ELF-1 (cell line): ENCODE data around the gene SLCO2B1.
A peak's percentile ranks its signal among the peaks of the same experiment; 100 is the strongest.

Source experiments
- DNase-seq: peaks from one replicate; pipeline ENCODE4 v3.0.0-alpha.2; 2016; ENCODE audit warnings: low read depth, low spot score

The SLCO2B1 gene

DNA sequence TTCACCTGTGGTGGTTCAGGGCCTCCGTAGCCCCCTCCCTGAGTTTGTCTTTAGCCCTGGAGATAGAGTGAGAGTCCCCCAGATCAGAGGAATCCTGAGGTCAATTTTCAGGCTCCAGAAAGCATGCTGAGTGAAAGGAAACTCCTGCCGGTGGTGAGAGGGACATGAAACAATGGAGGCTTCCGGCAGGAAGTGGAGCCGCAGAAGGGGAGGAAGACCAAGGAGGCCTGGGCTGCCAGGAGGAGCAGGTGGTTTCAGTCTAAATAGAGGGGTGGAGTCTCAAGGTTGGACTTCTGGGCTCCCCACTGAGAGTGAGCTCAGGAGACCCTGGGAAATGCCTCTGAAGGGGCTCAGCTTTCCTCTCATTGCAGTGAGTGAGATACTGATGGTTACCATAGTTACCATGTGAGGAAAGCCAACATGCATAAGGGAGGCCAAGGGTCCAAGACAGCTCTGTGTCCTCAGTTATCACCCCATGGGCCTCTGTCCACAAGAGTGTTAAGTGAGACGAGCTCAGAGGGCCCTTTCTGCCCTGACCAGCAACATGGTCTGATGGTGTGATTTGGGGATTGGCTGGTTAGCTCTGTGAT lies 10.7 kb downstream of the SLCO2B1 start:
- no peak for DNase-seq

DNA sequence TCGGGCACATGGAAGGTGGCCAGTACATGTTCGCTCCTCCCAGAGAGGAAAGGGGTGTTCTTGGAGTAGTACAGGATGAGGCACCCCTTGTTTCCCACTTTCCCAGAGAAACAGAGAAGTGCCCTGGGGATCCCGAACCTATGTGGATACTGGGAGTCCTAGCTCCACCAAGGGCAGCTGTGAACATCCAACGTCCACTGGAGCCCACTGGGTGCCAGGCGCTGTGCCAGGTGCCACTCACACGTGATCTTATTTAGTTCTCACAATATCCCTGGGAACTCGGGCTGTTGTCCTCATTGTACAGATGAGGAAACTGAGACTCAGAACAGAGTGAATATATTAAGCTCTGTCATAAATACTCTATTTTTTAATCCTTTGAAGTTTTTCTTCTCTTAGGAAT lies 12.0 kb downstream of the SLCO2B1 start:
- no peak for DNase-seq

DNA sequence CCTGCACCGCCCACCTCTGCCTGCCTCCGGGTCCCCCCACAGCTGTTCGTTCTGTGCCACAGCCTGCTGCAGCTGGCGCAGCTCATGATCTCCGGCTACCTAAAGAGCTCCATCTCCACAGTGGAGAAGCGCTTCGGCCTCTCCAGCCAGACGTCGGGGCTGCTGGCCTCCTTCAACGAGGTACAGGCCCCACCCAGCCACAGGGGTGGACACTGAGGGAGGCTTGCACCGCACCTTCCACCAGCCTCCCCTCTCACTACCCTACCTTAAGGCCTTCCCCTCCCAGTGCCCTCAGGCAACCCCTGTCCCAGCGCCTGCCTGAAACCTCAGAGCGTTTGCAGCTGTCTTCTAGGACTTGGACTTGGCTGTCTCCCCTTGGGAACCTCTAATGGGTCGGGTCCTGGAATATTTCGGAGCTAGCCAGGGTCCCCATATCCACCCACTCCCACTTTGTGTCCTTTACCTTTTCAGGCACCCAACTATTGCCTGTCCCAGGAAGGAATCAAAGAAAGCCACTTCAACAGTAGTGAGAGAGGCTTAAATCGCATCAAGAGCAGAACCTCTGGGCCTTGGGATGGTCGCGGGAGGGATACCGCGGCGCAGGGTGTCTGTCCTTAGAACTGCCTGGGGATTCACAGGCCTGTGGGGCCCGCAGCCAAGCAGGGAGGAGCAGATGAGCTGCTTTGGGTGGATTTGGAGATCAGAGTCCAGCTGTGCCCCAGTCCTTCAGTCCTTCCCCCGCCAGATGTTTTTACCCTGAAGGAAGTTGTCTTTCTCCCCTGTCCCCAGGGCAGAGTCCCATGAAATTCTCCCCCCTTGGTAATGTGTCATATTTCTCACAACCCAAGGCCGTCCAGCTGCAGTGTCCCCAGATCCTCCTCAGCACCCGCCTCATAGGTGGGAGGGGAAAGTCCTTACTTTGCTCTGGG lies 13.3 kb downstream of the SLCO2B1 start:
- DNase-seq, result no peak

DNA sequence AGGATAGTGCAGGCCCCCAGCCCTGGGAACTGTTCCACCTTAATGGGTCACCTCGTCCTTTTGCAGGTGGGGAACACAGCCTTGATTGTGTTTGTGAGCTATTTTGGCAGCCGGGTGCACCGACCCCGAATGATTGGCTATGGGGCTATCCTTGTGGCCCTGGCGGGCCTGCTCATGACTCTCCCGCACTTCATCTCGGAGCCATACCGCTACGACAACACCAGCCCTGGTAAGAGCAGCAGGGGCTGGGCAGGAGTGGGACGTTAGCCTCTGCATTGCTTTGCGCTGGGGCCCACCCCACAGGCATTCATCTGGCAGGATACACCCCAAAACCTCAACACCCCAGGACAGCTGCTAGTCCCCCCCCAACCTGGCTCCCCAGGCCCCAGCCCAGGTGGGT lies 14.8 kb downstream of the SLCO2B1 start:
- DNase-seq, result no peak

DNA sequence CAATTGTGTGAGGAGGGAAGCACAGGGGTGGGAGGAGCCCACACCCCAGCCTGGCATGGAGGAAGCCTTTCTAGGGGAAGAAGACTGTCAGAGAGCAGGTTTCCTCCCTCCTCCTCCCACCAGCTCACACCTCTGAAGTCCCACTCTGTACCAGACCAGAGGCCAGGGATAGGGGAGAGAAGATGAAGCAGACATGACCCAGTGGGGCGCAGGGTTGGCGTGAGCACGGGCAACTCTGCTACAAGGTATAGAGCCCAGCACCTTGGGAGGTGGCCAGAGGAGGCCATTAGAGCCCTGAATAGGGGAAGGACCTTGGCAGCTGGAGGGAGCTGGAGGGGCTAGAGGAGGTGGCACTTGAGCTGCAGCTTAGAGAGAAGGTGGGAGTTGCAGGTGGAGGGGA lies 15.9 kb downstream of the SLCO2B1 start:
- DNase-seq, result no peak

DNA sequence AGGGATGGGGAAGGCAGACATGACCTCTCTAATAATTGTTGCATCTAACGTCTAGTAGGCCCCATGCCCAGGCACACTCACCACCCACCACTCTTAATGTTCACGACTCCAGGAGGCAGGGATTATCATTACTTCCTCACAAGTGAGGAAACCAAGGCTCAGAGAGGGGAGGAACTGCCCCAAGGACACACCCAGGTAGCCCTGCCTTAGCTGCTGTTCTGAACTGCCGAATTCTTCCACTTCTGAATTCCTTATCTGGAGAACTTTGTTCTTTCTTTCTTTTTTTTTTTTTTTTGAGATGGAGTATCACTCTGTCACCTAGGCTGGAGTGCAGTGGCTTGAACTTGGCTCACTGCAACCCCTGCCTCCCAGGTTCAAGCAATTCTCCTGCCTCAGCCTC lies 16.7 kb downstream of the SLCO2B1 start:
- no peak for DNase-seq

DNA sequence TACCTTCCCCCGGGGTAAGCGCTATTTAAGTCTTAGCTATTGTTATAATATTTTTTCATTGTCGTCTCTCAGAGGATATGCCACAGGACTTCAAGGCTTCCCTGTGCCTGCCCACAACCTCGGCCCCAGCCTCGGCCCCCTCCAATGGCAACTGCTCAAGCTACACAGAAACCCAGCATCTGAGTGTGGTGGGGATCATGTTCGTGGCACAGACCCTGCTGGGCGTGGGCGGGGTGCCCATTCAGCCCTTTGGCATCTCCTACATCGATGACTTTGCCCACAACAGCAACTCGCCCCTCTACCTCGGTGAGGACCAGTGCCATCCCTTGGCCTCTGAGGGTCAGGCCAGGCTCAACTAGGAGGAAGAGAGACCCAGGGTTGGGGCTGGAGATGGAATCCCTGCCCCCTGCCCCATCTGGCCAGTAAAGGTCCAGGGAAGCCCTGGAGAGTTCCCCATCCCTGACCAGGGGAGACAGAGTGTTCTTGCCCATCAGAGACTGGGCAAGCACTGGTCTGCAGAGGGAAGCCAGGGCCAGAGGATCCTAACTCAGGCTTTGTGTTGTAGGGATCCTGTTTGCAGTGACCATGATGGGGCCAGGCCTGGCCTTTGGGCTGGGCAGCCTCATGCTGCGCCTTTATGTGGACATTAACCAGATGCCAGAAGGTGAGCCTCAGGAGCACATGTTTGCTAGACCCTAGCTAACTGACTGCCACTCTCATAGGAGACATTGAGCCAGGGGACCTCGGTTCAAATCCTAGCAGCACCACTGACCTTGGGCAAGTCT lies 18.4 kb downstream of the SLCO2B1 start:
- DNase-seq, result no peak

DNA sequence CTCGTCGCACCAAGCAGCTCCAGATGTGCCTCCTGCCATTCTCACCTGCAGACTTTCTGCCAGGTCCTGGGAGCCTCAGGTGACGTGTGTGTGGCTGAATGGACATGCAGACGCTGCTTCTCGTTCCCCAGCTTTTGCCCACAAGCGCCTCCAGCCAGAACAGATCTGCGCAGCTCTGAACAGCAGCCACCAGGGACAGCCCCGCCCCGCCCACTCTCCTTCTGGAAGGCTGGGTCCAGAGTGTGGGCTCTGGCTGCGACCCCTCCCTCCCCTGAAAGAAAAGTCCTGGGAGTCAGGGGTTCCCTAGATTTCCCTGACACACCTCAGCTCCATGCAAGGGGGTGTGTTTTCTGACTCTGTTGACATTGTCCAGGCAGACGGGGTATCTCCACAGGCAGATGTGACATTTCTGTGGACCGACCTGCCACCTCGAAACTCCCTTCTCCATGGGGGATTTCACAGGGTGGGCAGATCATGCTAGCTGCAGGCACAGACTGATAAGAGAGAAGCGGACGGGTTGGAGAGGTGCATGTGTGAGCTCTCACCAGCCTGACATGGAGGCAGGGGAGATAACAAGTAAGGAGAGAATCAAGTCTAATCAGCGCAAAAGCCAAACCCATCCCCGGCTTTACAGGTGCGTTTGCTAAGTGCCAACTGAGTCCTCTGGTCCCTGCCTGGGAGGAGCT lies 19.8 kb downstream of the SLCO2B1 start:
- DNase-seq, result no peak

DNA sequence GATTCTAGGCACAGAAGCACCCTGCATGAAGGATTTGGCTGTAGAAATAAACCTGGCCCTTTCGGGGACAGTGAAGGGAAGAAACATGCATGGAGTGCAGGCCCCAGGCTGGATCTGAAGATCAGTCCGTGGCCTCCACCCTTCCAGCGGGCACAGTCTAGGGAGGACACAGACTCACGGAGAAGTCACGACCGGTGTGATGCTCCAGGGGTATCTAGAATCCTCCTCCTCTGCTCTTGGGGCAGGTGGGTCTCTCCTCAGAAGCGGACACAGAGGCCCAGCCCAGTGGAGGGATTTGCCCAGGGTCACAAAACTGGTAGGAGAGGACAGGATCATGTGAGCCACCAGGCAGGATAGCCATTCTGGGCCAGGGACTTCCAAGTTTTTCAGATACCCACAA lies 22.4 kb downstream of the SLCO2B1 start:
- DNase-seq, result no peak

DNA sequence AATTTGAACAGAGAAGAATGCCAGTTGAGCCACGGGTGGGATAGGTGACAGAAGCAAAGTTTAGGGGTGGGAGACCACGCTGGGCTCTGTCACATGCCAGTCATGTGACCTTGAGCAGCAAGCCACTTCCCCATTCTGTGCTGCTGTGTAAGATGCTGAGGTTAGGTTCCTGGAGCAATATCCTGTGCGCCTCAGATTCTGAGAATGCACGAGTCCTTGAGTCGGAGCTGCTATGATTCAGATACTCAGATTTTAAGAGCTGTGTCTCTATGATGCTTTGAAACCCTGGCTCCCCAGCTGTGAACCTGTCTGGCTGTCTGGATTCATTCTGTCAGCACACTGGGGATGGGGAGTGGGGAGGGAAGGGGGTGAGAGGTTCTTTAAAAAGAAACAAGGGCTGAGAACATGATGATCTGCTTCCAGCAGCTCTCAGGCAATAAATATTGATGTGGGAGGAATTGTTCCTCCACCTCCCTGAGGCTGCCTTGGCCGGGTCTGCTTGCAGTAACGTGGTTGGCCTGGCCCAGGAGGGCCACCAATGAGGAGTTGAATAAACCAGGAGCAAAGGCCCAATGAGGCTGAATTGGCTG lies 24.0 kb downstream of the SLCO2B1 start:
- DNase-seq, result no peak

DNA sequence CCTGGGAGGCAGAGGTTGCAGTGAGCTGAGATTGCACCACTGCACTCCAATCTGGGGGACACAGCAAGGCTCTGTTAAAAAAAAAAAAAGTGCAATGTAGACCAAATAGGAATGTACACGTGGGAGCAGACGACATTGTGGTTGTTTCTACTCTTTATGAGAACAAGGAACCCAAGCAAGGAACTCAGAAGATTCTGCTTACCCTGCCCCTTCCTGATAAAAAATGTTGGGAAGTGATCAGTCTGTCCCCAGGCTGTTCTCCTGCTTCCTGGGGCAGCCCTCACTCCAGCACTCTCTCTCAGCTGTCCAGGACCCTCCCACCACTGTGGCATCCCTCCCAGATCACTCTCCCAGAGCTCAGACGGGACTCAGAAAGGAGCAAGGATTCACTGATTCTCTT lies 31.8 kb downstream of the SLCO2B1 start:
- peak; percentile 46 for DNase-seq

DNA sequence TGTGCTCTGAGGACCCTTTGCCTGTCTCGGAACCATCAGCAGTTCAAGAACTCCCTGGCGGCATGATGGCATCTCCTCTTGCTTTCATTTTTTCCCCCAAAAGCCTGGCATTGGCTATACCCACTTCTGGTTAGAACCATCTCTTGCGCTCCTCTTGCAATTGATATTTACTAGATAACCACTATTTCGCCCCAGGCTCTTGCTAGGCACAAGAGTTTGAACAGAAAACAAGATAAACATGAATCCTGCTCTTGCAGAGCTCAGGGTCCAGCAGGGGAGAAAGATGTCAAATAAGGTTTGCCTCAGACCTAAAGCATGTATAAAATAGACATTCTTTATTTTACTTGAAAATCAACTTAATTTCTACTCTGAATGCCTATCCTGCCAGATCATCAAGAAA lies 33.1 kb downstream of the SLCO2B1 start:
- DNase-seq, result no peak

DNA sequence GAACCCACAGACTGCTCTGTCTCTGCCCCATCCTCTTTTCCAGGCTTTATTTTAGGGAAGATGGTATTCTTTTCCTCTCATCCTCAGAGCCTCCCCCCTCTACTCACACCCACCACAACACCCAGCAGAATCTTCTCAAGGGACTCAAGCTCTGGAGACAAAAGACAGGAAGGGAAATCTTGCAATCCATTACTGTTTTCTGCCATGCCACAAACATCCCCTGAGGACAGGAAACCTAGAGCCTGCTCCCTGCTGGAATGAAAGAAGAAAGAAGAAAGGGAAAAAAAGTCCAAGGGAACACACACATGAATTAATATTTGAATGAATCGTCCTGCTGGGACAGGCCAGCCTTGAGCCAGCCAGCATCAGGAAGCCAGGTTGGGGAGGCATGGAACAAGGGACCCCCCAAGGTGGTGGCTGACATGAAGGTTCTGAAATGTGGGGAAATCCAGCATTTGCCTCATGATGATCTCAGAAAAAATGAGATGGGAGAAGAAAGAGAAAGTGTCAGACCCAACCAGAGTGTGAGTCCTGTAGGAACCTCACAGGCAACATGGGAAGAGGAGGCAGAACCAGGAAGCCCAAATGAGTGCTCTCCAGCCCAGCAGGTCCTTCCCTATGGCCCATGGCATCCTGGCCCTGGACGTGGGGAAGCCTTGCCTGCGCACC lies 34.0 kb downstream of the SLCO2B1 start:
- peak; percentile 74 for DNase-seq

DNA sequence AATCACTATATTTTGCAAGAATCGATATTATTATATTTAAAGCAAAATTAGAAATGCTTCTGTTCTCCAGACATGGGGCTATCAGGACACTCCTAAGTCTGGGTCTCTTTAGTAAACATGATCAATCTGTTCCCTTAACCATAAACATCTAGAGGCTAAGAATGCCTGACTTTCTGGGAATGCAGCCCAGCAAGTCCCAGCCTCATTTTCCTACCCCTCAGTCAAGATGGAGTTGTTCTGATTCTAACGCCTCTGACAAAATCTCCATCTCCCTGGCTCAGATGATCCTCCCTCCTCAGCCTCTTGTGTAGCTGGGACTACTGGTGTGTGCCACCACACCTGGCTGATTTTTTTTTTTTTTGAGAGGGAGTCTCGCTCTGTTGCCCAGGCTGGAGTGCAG lies 35.0 kb downstream of the SLCO2B1 start:
- DNase-seq, result peak; percentile 56

DNA sequence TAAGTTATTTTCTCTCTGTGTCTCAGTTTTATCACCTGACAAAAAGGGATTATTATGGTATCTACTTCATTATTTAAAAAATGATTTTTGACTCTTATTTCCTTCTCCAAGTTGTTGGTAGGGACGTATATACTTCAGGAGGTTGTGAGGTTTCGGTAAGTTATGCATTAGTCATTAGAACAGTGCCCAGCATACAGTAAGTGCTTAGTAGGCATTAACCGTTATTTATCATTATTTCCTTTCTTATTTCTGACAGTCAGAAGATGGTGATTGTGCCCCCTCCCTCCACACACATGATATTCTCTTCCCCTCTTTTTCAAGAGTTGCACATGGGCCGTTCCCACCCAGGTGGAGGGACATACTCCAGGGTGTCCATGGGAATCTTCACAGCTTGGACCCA lies 36.1 kb downstream of the SLCO2B1 start:
- no peak for DNase-seq

DNA sequence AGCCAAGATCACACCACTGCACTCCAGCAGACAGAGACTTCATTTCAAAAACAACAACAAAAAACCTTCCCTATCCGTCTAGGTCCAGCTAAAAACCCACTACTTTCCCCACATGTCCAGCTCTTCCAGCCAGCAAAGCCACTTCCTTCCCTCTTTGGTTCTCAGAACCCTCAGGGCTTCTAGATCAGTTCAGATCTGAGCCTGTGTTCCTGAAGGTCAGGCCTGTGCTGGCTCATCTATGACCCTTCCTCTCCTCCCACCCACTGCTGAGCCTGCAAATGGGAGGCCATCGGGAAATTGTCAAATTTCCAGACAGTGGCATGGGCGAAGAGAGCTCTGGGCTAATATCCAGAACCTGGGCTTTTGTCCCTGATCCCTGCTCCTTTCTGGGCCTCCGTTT lies 37.8 kb downstream of the SLCO2B1 start:
- peak; percentile 59 for DNase-seq

DNA sequence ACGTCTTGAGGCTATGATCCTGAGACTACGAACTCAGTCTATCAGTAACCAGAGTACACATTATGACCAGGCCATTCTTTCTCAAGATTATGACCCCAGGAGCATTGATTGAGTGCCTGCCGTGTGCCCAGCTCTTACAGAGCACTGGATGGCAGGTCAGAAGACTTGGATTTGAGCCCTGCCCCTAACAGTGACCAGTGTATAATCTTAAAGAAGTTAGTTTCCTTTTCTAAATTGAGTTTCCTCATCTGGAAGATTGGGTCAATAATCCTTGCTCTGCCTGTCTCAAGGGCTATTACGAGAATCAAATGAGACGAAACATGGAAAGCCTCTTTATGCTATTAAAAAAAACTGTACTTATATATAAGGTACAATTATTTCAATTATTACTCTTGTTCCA lies 38.2 kb downstream of the SLCO2B1 start:
- no peak for DNase-seq

DNA sequence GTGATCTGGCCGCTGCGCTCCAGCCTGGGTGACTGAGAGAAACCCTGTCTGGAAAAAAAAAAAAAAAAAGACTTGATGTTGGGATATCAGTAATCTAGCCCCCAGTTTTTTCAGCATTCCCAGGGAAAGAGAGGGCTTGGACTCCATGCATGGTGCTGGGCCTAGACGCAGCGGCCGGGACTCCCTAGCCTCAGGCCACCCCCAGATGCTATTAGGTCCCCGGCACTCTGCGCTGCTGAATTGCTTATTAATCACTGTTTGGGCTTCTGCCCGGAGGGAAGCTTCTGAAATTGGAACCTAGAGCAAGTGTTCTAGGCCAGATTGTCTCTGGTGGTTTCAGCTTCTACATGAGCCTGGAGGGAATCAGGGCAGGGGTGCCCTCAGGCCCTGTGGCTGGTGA lies 39.0 kb downstream of the SLCO2B1 start:
- DNase-seq, result peak; percentile 57

DNA sequence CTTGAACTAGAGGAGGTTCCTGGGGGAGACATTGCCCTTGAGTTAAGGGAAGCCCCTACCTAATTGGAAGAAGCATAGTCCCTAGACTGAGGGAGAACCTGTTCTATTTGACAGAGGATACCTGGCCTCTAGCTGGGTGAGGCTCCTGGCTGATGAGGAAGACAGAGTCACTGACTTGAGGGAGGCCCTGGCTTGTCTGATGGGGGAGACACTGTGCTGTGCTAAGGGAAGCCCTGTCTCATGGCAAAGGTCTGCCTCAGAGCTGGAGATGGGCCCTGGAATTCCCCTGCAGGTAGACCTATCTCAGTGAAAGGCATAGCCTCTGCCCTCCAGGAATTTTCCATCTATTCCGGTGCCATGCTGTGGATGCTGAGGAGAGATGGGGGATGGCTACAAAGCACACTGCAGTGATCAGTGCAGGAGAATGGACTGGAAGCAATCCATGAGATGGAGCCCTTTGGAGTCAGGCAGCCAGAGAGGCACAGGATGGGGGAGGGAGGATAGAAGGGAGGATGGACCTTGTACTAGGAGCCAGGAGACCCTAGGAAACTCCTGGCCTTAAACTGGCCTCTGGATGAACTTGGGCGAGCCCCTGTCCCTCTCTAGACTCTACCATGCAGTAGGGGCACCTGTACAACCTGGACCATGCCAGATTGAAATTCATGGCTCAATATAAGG lies 39.9 kb downstream of the SLCO2B1 start:
- DNase-seq, result no peak

DNA sequence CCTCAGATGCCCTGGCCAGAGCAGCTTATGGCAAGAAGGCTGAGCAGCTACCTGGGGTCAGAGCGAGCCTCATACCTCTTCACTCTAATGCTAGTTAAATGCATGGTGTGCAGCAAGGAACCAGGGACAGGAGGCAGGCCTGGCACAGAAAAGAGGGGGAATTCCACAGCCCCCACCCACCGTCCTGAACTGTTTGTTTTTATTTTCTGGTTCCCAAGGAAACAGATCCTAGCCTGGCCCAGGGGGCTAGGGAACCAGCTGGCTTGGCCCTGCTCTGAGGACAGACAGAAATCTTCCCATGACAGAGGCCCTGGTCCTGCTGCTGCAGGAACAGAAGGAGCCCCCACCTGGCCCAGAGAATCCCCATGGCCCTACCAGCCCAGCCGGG lies 40.4 kb downstream of the SLCO2B1 start:
- DNase-seq, result peak; percentile 91
